HG02759 (cell line): Measurements from ENCODE around the gene LGR6.

ENCODE experiments used
- ATAC-seq: cut with Tn5 transposase; IDR thresholded peaks from one replicate; pipeline ENCODE4 v1.9.1; 2021; ENCODE audit warnings: mild to moderate bottlenecking, moderate library complexity; ENCODE audit not compliant: unreplicated experiment

LGR6 gene

GRCh38 chr1:202283379-202283844 is 89.8 kb downstream of the LGR6 start:
- no peak for ATAC-seq

- ATAC-seq = no peak
These were observed 90.4 kb downstream of the LGR6 start for GRCh38 chr1:202283991-202284390.

- ATAC-seq = no peak
These were observed 92.3 kb downstream of the LGR6 start for GRCh38 chr1:202285908-202286307.

GRCh38 chr1:202286622-202287097 is 93.1 kb downstream of the LGR6 start:
- no peak for ATAC-seq

- no peak for ATAC-seq
These were observed 93.6 kb downstream of the LGR6 start for GRCh38 chr1:202287196-202287595.

GRCh38 chr1:202288177-202288576 is 94.6 kb downstream of the LGR6 start:
- ATAC-seq = no peak

GRCh38 chr1:202289009-202289408 is 95.4 kb downstream of the LGR6 start:
- no peak for ATAC-seq

- no peak for ATAC-seq
These were observed 97.4 kb downstream of the LGR6 start for GRCh38 chr1:202291001-202291400.

- ATAC-seq = no peak
These were observed 98.5 kb downstream of the LGR6 start for GRCh38 chr1:202291961-202292712.

- no peak for ATAC-seq
These were observed 99.2 kb downstream of the LGR6 start for GRCh38 chr1:202292773-202293172.

- no peak for ATAC-seq
These were observed 100.0 kb downstream of the LGR6 start for GRCh38 chr1:202293569-202293968.

- ATAC-seq = no peak
These were observed 108.6 kb downstream of the LGR6 start for GRCh38 chr1:202302166-202302565.

- ATAC-seq = no peak
These were observed 110.8 kb downstream of the LGR6 start for GRCh38 chr1:202304375-202304774.

- no peak for ATAC-seq
These were observed 111.6 kb downstream of the LGR6 start for GRCh38 chr1:202305168-202305567.

GRCh38 chr1:202306535-202307345 is 113.1 kb downstream of the LGR6 start:
- no peak for ATAC-seq

- no peak for ATAC-seq
These were observed 116.6 kb downstream of the LGR6 start for GRCh38 chr1:202310071-202310725.

GRCh38 chr1:202310746-202311145 is 117.1 kb downstream of the LGR6 start:
- ATAC-seq = no peak

- no peak for ATAC-seq
These were observed 118.5 kb downstream of the LGR6 start for GRCh38 chr1:202311875-202312635.

- ATAC-seq = no peak
These were observed 122.1 kb downstream of the LGR6 start for GRCh38 chr1:202315576-202316168.

- ATAC-seq = no peak
These were observed 122.6 kb downstream of the LGR6 start for GRCh38 chr1:202316186-202316585.
